ENCODE measurements around the gene STK32A.

The STK32A gene

DNA sequence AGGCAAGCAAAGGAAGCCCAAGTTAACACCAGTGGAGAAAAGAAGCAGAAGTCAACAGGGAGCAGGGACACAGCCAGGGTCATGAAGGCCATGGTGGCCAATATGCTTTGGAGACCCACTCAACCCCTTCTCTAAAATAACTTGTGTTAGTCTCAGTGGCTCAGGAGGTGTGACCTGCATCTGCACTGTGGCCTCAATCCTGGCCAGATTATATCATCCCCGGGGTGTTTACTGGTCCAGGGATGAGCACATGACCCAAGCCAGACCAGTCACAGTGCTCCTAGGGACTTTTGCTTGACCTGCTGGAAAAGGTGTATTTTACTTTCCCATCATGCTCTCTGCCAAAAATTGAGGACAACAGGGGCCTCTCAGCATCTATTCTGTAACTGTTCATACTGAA is 169.9 kb downstream of the STK32A start:
- H2AFZ ChIP-seq (ENCODE audit: insufficient read depth, low read length, poor library complexity) = no peak overlapping the region
- peaks cover 3% of the 10 kb centered on the region for H3K79me1 ChIP-seq (ENCODE audit: low read length)
- no peak overlapping the region for H3K4me3 ChIP-seq (ENCODE audit: low read depth, low read length)
- no peak overlapping the region for H3K9ac ChIP-seq (ENCODE audit: low read length)
- H3K14ac ChIP-seq (ENCODE audit: low read length) = no peak overlapping the region
- peaks cover 24 to 46% of the 10 kb centered on the region in 2 experiments for H3K36me3 ChIP-seq (ENCODE audit: control insufficient read depth in 1 of 2, insufficient read depth in 2 of 2, low read length in 2 of 2)
- H3K4me1 ChIP-seq (ENCODE audit: control insufficient read depth in 1 of 2, insufficient read depth in 2 of 2, low read length in 2 of 2) = peaks cover 18 to 27% of the 10 kb centered on the region in 2 experiments
- H3K4ac ChIP-seq (ENCODE audit: low read depth, low read length) = no peak overlapping the region
- H4K8ac ChIP-seq (ENCODE audit: low read depth, low read length) = no peak overlapping the region
- H4K91ac ChIP-seq (ENCODE audit: low read depth, low read length) = no peak overlapping the region
- no peak overlapping the region for H3K23ac ChIP-seq (ENCODE audit: low read length)
- H4K12ac ChIP-seq (ENCODE audit: low read depth, low read length) = no peak overlapping the region
- DNase-seq = no peak
- no CpG with 5 or more reads among the region's 1 CpG for WGBS (ENCODE audit: extremely low coverage, insufficient coverage, insufficient read length)
- H3K27me3 ChIP-seq (ENCODE audit: insufficient read depth, low read length) = no peaks in the 10 kb centered on the region
- no peaks in the 10 kb centered on the region for H3K79me2 ChIP-seq (ENCODE audit: control insufficient read depth, insufficient read depth, low read length, poor library complexity)
- no peak overlapping the region for H2BK120ac ChIP-seq (ENCODE audit: insufficient read depth, low read length, poor library complexity)
- no peak overlapping the region for H2BK5ac ChIP-seq (ENCODE audit: low read depth, low read length, poor library complexity)
- peak overlapping the region; percentile 16 for H3K27ac ChIP-seq (ENCODE audit: low read depth, low read length)
- no peak overlapping the region for H3K4me2 ChIP-seq (ENCODE audit: low read length)
- H3K18ac ChIP-seq (ENCODE audit: low read length) = no peak overlapping the region
- H3K9me3 ChIP-seq (ENCODE audit: insufficient read depth, low read depth, low read length) = no peaks in the 10 kb centered on the region
- H2AK5ac ChIP-seq (ENCODE audit: low read length) = no peak overlapping the region
- H2BK12ac ChIP-seq (ENCODE audit: low read length) = no peak overlapping the region

DNA sequence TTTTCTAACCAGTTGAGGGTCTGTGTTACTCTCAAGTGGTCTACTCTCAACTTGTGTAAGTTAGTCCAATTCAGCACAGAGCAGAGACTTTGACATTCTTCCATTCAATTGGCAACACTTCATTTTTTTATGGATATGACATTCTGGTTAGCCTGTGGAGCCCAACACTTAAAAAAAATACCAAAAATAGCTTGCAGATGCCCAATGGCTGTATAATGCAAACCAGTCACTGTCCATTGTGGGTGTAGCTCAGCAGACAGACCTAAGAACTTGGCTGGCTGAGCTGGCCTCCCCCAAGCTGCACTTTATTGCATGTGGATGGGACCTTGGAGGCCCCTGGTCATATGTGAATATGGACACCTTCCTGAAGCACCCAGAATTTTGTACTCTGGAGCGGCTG is 171.8 kb downstream of the STK32A start:
- Histone ChIP-seq H3K79me2 (ENCODE audit: control insufficient read depth, insufficient read depth, low read length, poor library complexity) (no peaks in the 10 kb centered on the region), H4K91ac (ENCODE audit: low read depth, low read length) (no peak overlapping the region)
- WGBS (ENCODE audit: extremely low coverage, insufficient coverage, insufficient read length) = no CpG with 5 or more reads among the region's 1 CpG

DNA sequence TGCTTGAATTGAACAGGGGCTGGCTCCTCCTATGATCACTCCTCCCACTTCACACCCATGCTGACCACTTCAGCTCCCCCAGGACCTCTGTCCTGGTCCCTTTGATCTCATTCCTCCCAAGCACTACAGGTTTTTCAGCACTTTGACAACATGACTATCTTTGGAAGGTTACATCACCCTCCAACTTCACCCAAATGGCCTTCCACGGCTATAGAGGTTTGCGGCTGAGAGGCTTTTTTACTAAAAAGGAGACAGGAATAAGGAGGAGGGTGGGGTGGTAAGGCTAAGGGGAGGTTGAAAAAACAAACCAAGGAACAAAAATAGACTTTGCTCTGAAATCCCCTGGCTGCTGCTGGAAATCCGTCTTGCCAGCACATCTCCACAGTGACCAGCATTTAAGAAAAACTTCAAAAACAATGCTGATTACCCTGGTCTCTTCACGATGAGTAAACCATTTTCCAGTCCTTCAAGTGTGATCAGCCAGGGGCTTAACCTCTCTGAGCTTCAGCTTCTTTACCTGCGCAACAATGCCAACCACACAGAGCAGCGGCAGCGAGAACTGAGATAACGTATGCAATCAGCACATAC is 172.4 kb downstream of the STK32A start:
- no peak overlapping the region for H3K4me3 ChIP-seq (ENCODE audit: low read depth, low read length)
- WGBS (ENCODE audit: extremely low coverage, insufficient coverage, insufficient read length) = no CpG with 5 or more reads among the region's 8 CpGs
- H3K79me2 ChIP-seq (ENCODE audit: control insufficient read depth, insufficient read depth, low read length, poor library complexity) = no peaks in the 10 kb centered on the region
- no peak overlapping the region for H4K91ac ChIP-seq (ENCODE audit: low read depth, low read length)
- H2BK12ac ChIP-seq (ENCODE audit: low read length) = no peak overlapping the region
- H2BK120ac ChIP-seq (ENCODE audit: insufficient read depth, low read length, poor library complexity) = no peak overlapping the region
- no peak overlapping the region for H4K8ac ChIP-seq (ENCODE audit: low read depth, low read length)
- peaks cover 3% of the 10 kb centered on the region for H3K79me1 ChIP-seq (ENCODE audit: low read length)
- H3K27ac ChIP-seq (ENCODE audit: low read depth, low read length) = peak overlapping the region; percentile 38
- no peak overlapping the region for H3K18ac ChIP-seq (ENCODE audit: low read length)
- H3K9ac ChIP-seq (ENCODE audit: low read length) = no peak overlapping the region
- H2AK5ac ChIP-seq (ENCODE audit: low read length) = no peak overlapping the region
- H3K23ac ChIP-seq (ENCODE audit: low read length) = no peak overlapping the region
- H3K27me3 ChIP-seq (ENCODE audit: insufficient read depth, low read length) = no peaks in the 10 kb centered on the region
- peak; percentile 64 to 65 for DNase-seq
- peaks cover 21 to 42% of the 10 kb centered on the region in 2 experiments for H3K36me3 ChIP-seq (ENCODE audit: control insufficient read depth in 1 of 2, insufficient read depth in 2 of 2, low read length in 2 of 2)
- no peak overlapping the region for H3K14ac ChIP-seq (ENCODE audit: low read length)
- H2BK5ac ChIP-seq (ENCODE audit: low read depth, low read length, poor library complexity) = no peak overlapping the region
- peaks cover 18 to 30% of the 10 kb centered on the region in 2 experiments for H3K4me1 ChIP-seq (ENCODE audit: control insufficient read depth in 1 of 2, insufficient read depth in 2 of 2, low read length in 2 of 2)
- no peak overlapping the region for H4K12ac ChIP-seq (ENCODE audit: low read depth, low read length)
- H2AFZ ChIP-seq (ENCODE audit: insufficient read depth, low read length, poor library complexity) = no peak overlapping the region
- no peak overlapping the region for H3K4ac ChIP-seq (ENCODE audit: low read depth, low read length)
- H3K4me2 ChIP-seq (ENCODE audit: low read length) = no peak overlapping the region
- H3K9me3 ChIP-seq (ENCODE audit: insufficient read depth, low read depth, low read length) = no peaks in the 10 kb centered on the region

More for the DNA sequence above, 171.8 kb downstream of the STK32A start:
- no peak overlapping the region for H4K12ac ChIP-seq (ENCODE audit: low read depth, low read length)
- DNase-seq = no peak
- no peak overlapping the region for H3K27ac ChIP-seq (ENCODE audit: low read depth, low read length)
- H3K4me3 ChIP-seq (ENCODE audit: low read depth, low read length) = no peak overlapping the region
- no peak overlapping the region for H3K18ac ChIP-seq (ENCODE audit: low read length)
- H2AK5ac ChIP-seq (ENCODE audit: low read length) = no peak overlapping the region
- no peak overlapping the region for H2BK12ac ChIP-seq (ENCODE audit: low read length)
- H2BK120ac ChIP-seq (ENCODE audit: insufficient read depth, low read length, poor library complexity) = no peak overlapping the region
- no peak overlapping the region for H4K8ac ChIP-seq (ENCODE audit: low read depth, low read length)
- H2BK5ac ChIP-seq (ENCODE audit: low read depth, low read length, poor library complexity) = no peak overlapping the region
- peaks cover 18 to 30% of the 10 kb centered on the region in 2 experiments for H3K4me1 ChIP-seq (ENCODE audit: control insufficient read depth in 1 of 2, insufficient read depth in 2 of 2, low read length in 2 of 2)
- no peak overlapping the region for H3K9ac ChIP-seq (ENCODE audit: low read length)
- H3K79me1 ChIP-seq (ENCODE audit: low read length) = peaks cover 3% of the 10 kb centered on the region
- no peak overlapping the region for H3K14ac ChIP-seq (ENCODE audit: low read length)
- H2AFZ ChIP-seq (ENCODE audit: insufficient read depth, low read length, poor library complexity) = no peak overlapping the region
- no peak overlapping the region for H3K23ac ChIP-seq (ENCODE audit: low read length)
- no peak overlapping the region for H3K4ac ChIP-seq (ENCODE audit: low read depth, low read length)
- peaks cover 21 to 44% of the 10 kb centered on the region in 2 experiments for H3K36me3 ChIP-seq (ENCODE audit: control insufficient read depth in 1 of 2, insufficient read depth in 2 of 2, low read length in 2 of 2)
- no peaks in the 10 kb centered on the region for H3K27me3 ChIP-seq (ENCODE audit: insufficient read depth, low read length)
- H3K4me2 ChIP-seq (ENCODE audit: low read length) = no peak overlapping the region
- no peaks in the 10 kb centered on the region for H3K9me3 ChIP-seq (ENCODE audit: insufficient read depth, low read depth, low read length)

DNA sequence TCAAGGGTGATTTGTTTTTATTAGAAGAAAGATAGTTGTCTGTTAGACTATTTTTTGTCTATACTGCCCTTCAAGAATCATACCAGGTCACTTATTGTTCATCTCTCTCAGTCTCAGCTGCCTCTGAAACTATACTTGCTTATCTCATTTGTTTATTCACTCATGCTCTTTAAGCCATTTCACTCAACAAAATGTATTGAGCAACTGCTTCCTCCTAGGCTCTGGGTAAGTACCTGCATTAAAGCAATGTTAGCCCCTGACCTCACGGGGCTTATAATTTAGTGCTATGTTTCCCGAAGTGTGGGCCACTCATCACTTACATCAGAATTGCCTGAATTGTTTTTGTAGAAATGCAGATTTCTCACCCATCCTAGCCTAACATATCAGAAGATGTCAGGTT is 174.2 kb downstream of the STK32A start:
- no peak overlapping the region for H3K14ac ChIP-seq (ENCODE audit: low read length)
- H3K23ac ChIP-seq (ENCODE audit: low read length) = no peak overlapping the region
- no peak overlapping the region for H2AK5ac ChIP-seq (ENCODE audit: low read length)
- H4K8ac ChIP-seq (ENCODE audit: low read depth, low read length) = no peak overlapping the region
- no peak overlapping the region for H2BK5ac ChIP-seq (ENCODE audit: low read depth, low read length, poor library complexity)
- no peak overlapping the region for H4K12ac ChIP-seq (ENCODE audit: low read depth, low read length)
- H3K79me2 ChIP-seq (ENCODE audit: control insufficient read depth, insufficient read depth, low read length, poor library complexity) = no peaks in the 10 kb centered on the region
- no peaks in the 10 kb centered on the region for H3K79me1 ChIP-seq (ENCODE audit: low read length)
- H3K18ac ChIP-seq (ENCODE audit: low read length) = no peak overlapping the region
- H3K36me3 ChIP-seq (ENCODE audit: control insufficient read depth in 1 of 2, insufficient read depth in 2 of 2, low read length in 2 of 2) = peaks cover 20 to 54% of the 10 kb centered on the region in 2 experiments
- H3K4ac ChIP-seq (ENCODE audit: low read depth, low read length) = no peak overlapping the region
- no peaks in the 10 kb centered on the region for H3K9me3 ChIP-seq (ENCODE audit: insufficient read depth, low read depth, low read length)
- no CpG with 5 or more reads among the region's 2 CpGs for WGBS (ENCODE audit: extremely low coverage, insufficient coverage, insufficient read length)
- H3K27ac ChIP-seq (ENCODE audit: low read depth, low read length) = no peak overlapping the region
- no peak overlapping the region for H3K4me3 ChIP-seq (ENCODE audit: low read depth, low read length)
- H2AFZ ChIP-seq (ENCODE audit: insufficient read depth, low read length, poor library complexity) = no peak overlapping the region
- H2BK120ac ChIP-seq (ENCODE audit: insufficient read depth, low read length, poor library complexity) = no peak overlapping the region
- peaks cover 22 to 36% of the 10 kb centered on the region in 2 experiments for H3K4me1 ChIP-seq (ENCODE audit: control insufficient read depth in 1 of 2, insufficient read depth in 2 of 2, low read length in 2 of 2)
- no peak overlapping the region for H3K9ac ChIP-seq (ENCODE audit: low read length)
- DNase-seq = no peak
- no peak overlapping the region for H4K91ac ChIP-seq (ENCODE audit: low read depth, low read length)
- no peak overlapping the region for H3K4me2 ChIP-seq (ENCODE audit: low read length)
- H3K27me3 ChIP-seq (ENCODE audit: insufficient read depth, low read length) = no peaks in the 10 kb centered on the region
- H2BK12ac ChIP-seq (ENCODE audit: low read length) = no peak overlapping the region
